Neural cell (in vitro differentiated cells): Measurements from ENCODE around the gene FAM237B.

Experiments
- CTCF ChIP-seq: fragments of 450-650 bp; IDR thresholded peaks from 2 replicates; pipeline ENCODE4 v1.5.1; 2014; ENCODE audit warnings: antibody characterized with exemption, mild to moderate bottlenecking, moderate library complexity; ENCODE audit not compliant: poor library complexity, severe bottlenecking
- SMC3 ChIP-seq: fragments of 450-650 bp; conservative IDR thresholded peaks from 2 replicates; pipeline ENCODE4 v1.6.1; 2014; ENCODE audit warnings: antibody characterized with exemption, mild to moderate bottlenecking, moderate library complexity; ENCODE audit not compliant: poor library complexity

DNA sequence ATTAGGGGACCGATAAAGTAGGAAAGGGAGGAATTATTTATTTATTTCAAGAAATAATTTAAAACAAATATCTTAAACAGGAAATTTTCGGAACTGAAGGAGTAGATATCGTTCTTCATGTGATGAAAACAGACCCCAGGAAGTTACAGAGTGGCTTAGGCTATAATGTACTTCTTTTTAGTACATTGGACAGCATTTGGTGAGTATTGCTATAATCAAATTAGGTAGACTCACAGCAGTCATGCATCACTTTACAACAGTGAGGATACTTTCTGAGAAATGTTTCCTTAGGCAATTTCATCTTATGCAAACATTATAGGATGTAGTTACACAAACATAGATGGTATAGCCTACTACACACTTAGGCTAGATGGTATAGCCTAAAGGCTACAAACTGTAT is 33.0 kb downstream of the FAM237B start:
- no peak for TF ChIP-seq SMC3
- TF ChIP-seq CTCF, result no peak
